Glomerular endothelial cell (primary cell): ENCODE data around the gene CENPE. TPM values are rescaled to one million over a fixed set of nuclear protein-coding genes. Genes with fewer than 3 reads are reported as not detected.

Experiments
- DNase-seq: peaks from one replicate; pipeline ENCODE4 v3.0.0-alpha.2; 2011; ENCODE audit warnings: low read depth, low spot score; ENCODE audit errors: extremely low read depth
- total RNA-seq: library from RNA; depleted of rRNA; stranded (reverse); fragments of >200 nt; gene quantifications from 2 replicates; pipeline ENCODE4 v1.2.3, GENCODE V29; 2015

CENPE gene
- total RNA-seq, 1 donor from 2014 or later = 8.1 TPM

- no peak for DNase-seq
These were observed 122.0 kb downstream of the CENPE start for GRCh38 chr4:103075894-103076746.

GRCh38 chr4:103075435-103075893, 122.7 kb downstream of the CENPE start:
- DNase-seq = no peak

- no peak for DNase-seq
These were observed 123.3 kb downstream of the CENPE start for GRCh38 chr4:103074744-103075434.

GRCh38 chr4:103073792-103074438, 124.2 kb downstream of the CENPE start:
- DNase-seq = no peak

- DNase-seq = no peak
These were observed 130.1 kb downstream of the CENPE start for GRCh38 chr4:103067841-103068547.

- no peak for DNase-seq
These were observed 137.5 kb downstream of the CENPE start for GRCh38 chr4:103060453-103061148.

Other genes with a start within 250 kb of the CENPE start
- gene SLC9B1, start 178.6 kb downstream of the CENPE start, total RNA-seq = 0.24 and 0.41 TPM in 2 replicates
- gene SLC9B2, start 121.6 kb downstream of the CENPE start, total RNA-seq = 17.3 and 18.8 TPM in 2 replicates
- 35.7 and 42.6 TPM in 2 replicates for gene BDH2, start 98.5 kb downstream of the CENPE start, total RNA-seq